Heart right ventricle (tissue), 16 donors: Measurements from ENCODE around the gene COL7A1. TPM values are rescaled to one million over a fixed set of nuclear protein-coding genes. Genes with fewer than 3 reads are reported as not detected.

Experiments
- ATAC-seq, 8 donors: fragments of 200-7000 bp; cut with Tn5 transposase; one replicate each; pipeline ENCODE4 v1.9.1; 2020; ENCODE audit warnings: mild to moderate bottlenecking in 8 of 8, moderate library complexity in 8 of 8, moderate number of reproducible peaks in 1 of 8
- DNase-seq, 2 donors: peaks; one replicate each; pipeline ENCODE4 v3.0.0-alpha.2; 2020
- H3K27ac ChIP-seq, 10 donors: fragments of 200-600 bp; sonication (generic) in 2 of 10; one replicate each; pipeline versions ENCODE4 v1.5.0 to v1.8.0; 2020 to 2022; ENCODE audit warnings: mild to moderate bottlenecking in 3 of 10
- H3K27me3 ChIP-seq, 7 donors: fragments of 200-600 bp; one replicate each; pipeline ENCODE4 v1.8.0; 2021 to 2022; ENCODE audit warnings: mild to moderate bottlenecking in 2 of 7
- H3K36me3 ChIP-seq, 9 donors: fragments of 200-600 bp; sonication (generic) in 1 of 9; one replicate each; pipeline versions ENCODE4 v1.5.0 to v1.8.0; 2020 to 2022; ENCODE audit warnings: mild to moderate bottlenecking in 2 of 9
- H3K4me1 ChIP-seq, 9 donors: fragments of 200-600 bp; sonication (generic) in 1 of 9; one replicate each; pipeline versions ENCODE4 v1.5.0 to v1.8.0; 2020 to 2022; ENCODE audit warnings: mild to moderate bottlenecking in 4 of 9
- H3K4me3 ChIP-seq, 10 donors: fragments of 200-600 bp; sonication (generic) in 2 of 10; one replicate each; pipeline versions ENCODE4 v1.5.0 to v1.8.0; 2020 to 2022; ENCODE audit warnings: mild to moderate bottlenecking in 7 of 10, moderate library complexity in 2 of 10
- H3K9me3 ChIP-seq, 11 donors: fragments of 200-600 bp in 10 of 11; sonication (generic) in 2 of 11; one replicate each; pipeline versions ENCODE4 v1.5.0 to v1.8.0; 2013 to 2022; ENCODE audit warnings: mild to moderate bottlenecking in 2 of 11, control low read depth in 1 of 11, moderate library complexity in 1 of 11
- WGBS, 2 donors: extraction: QIAGEN DNeasy Blood & Tissue Kit; methylation state at CpG; one replicate each; pipeline ENCODE4 v1.1.7; 2013; ENCODE audit warnings: inconsistent platforms in 1 of 2; 5-methylcytosine and 5-hydroxymethylcytosine counted together
- intact Hi-C, 10 donors: fragments of 100-400 bp; cut with DNase I; formaldehyde crosslinking; loops; one replicate each; pipeline versions ENCODE4 v1.11.1 to v1.14.2; 2022
- polyA plus RNA-seq, 2 donors: library from polyadenylated mRNA; stranded (reverse); fragments of 200-250 nt; gene quantifications; one replicate each; pipeline ENCODE4 v1.2.3, GENCODE V29; 2013
- total RNA-seq, 10 donors: library from RNA; stranded (reverse); fragmentation: NEBNext Ultra II Directional in 3 of 10; extraction: Animal tissue kit (Norgen Biotek cat#: 25700) in 3 of 10; gene quantifications; one replicate each; pipeline versions ENCODE4 v1.2.1 to v1.2.4, GENCODE V29; 2021 to 2023
- TF ChIP-seq, protein P1 (sequence below), 9 donors: fragments of 200-600 bp; sonication (generic) in 2 of 9; IDR thresholded peaks; one replicate each; pipeline versions ENCODE4 v1.5.0 to v1.8.0; 2021 to 2022; ENCODE audit warnings: antibody characterized with exemption in 9 of 9, mild to moderate bottlenecking in 5 of 9, moderate library complexity in 1 of 9
- donor health status: Arrhythmogenic right ventricular cardiomyopathy.
- donor health status: ischemic (EF 13 %, LVEDD 7.1; RV severe dilation, severe dysfunction).
- donor health status: healthy with polysubstance abuse.
- donor health status: DM: no; HTN: yes; CAD: no.
- donor health status: DM: no; HTN: no; CAD: no.
- donor health status: ischemic (EF 25% LVEDD 6.9; RV normal size, moderate dysfunction).
- donor health status: ischemic (EF 25% LVEDD 5.7; RV mildly dilated, moderate dysfunction).
- donor health status: healthy.
- donor health status: DM: yes; HTN: yes; CAD: no.
- donor health status: Ischemic cardiomyopathy.
- donor health status: ischemic (EF 35%, LVEDD 5.7; RV mildly dilated, moderate dysfunction).
- donor health status: nonischemic (EF 11% LVEDD 7.7; RV severe dilation, severe dysfunction).
- donor health status: DM: yes; HTN: yes; CAD: no.
- donor health status: PGD.
- donor health status: ischemic (EF 29% LVEDD 5.4; RV normal size, mild dysfunction).
- donor health status: nonischemic (EF 23%, LVEDD 6.1; RV moderate dilation, normal function).

Gene COL7A1
- total and polyA plus RNA-seq, 12 donors: 6.1 to 63.5 (median 12.6) TPM

DNA sequence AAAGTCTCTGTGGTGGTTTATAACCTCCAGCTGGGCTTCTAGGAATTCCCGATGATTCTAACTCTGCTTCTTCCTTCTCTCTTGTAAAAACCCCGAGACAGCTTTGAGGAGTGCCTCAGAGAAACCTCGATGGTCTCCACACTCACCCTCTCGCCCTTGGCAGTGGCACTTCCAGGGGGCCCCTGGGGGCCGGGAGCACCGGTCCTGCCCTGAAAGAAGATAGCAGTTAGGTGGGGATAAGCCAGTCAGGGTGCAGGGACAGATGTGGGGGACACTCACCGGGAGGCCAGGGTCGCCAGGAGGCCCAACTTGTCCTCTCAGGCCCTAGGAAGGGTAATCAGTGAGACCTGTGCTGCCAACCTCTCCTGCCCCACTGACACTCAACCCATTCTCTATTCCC lies 9.7 kb downstream of the COL7A1 start:
- whole genome bisulfite sequencing, 2 donors: 81 to 90% methylated on average over 8 of the region's 8 CpGs
- Histone ChIP-seq H3K27ac (no peak overlapping the region), H3K4me3 (no peak overlapping the region), H3K36me3 (peaks cover 0 to 34% (median 0%) of the 10 kb centered on the region in 9 donors), H3K9me3 (no peaks in the 10 kb centered on the region), H3K27me3 (no peaks in the 10 kb centered on the region), H3K4me1 (no peaks in the 10 kb centered on the region)
- intact Hi-C loops: no loop called here
- DNase-seq (no peak), ATAC-seq (no peak)
- TF ChIP-seq, protein P1, sequence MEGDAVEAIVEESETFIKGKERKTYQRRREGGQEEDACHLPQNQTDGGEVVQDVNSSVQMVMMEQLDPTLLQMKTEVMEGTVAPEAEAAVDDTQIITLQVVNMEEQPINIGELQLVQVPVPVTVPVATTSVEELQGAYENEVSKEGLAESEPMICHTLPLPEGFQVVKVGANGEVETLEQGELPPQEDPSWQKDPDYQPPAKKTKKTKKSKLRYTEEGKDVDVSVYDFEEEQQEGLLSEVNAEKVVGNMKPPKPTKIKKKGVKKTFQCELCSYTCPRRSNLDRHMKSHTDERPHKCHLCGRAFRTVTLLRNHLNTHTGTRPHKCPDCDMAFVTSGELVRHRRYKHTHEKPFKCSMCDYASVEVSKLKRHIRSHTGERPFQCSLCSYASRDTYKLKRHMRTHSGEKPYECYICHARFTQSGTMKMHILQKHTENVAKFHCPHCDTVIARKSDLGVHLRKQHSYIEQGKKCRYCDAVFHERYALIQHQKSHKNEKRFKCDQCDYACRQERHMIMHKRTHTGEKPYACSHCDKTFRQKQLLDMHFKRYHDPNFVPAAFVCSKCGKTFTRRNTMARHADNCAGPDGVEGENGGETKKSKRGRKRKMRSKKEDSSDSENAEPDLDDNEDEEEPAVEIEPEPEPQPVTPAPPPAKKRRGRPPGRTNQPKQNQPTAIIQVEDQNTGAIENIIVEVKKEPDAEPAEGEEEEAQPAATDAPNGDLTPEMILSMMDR (IDR thresholded peaks at IDR 0.05): no peak

DNA sequence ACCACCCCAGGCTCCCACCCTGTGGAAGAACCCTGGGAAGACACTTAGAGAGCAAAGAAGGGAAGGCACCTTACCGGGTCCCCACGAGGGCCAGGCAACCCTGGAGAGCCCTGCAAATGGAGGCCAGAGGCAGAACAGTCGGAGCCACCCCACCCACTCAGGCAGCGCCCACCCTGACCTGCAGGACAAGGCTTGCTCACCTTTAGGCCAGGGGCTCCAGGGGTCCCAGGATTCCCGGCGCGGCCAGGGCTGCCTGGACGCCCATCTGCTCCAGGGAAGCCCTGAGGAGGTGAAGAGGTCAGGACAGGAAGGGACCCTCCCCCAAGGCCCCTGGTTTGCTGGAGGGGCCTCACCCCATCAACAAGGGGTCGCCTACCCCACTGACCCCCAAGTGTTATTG lies 10.3 kb downstream of the COL7A1 start:
- Histone ChIP-seq H3K27ac (no peak overlapping the region), H3K4me3 (no peak overlapping the region), H3K9me3 (no peaks in the 10 kb centered on the region), H3K4me1 (no peaks in the 10 kb centered on the region), H3K36me3 (peaks cover 0 to 34% (median 0%) of the 10 kb centered on the region in 9 donors), H3K27me3 (no peaks in the 10 kb centered on the region)
- TF ChIP-seq, protein P1 (IDR thresholded peaks at IDR 0.05): no peak
- intact Hi-C loops: no loop called here
- WGBS, 2 donors: 88 to 91% methylated on average over 9 of the region's 9 CpGs
- no peak for ATAC-seq
- DNase-seq: no peak

DNA sequence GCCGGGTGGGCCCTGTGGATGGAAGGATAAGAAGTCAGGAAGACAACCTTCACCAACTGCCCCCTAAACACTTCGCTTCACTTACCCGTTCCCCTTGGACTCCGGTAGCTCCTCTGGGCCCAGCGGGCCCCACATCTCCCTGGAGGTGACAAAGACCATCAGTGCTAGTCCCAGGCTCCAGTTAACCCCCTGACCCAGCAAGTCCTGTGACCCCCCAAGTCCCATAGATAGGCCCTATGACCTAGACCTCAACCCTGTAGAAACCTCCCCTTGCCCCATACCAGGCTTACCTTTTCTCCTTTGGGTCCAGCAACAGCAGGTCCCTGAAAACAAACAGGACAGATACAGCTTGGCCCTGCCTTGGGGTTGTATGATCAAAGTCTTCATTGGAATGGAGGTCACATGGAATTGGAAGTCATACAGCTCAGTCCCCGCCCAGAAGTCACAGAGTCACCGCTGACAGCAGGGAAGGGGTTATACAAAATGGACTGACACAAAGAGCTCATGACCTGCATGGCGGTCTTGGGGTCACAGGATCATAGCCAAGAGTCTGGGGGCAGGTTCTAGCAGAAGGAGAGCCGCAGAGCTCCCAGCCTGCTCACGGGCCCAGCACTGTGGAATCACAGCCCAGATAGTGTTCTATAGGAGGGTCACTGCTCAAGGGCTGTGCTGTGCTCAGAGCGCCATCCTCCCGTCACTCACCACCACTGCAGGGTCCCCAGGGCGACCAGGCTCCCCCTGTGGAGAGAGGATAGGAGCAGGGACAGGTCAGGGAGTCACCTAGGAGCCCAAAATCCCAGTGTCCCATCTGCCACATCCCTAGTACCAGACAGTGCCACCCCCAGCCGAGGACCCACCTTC lies 13.3 kb downstream of the COL7A1 start:
- Histone ChIP-seq H3K27ac (no peak overlapping the region), H3K36me3 (peaks cover 0 to 43% (median 0%) of the 10 kb centered on the region in 9 donors), H3K4me3 (no peak overlapping the region), H3K4me1 (no peaks in the 10 kb centered on the region), H3K27me3 (no peaks in the 10 kb centered on the region), H3K9me3 (no peaks in the 10 kb centered on the region)
- ATAC-seq: no peak
- TF ChIP-seq, protein P1 (IDR thresholded peaks at IDR 0.05): no peak
- WGBS, 2 donors: 91 to 93% methylated on average over 14 of the region's 14 CpGs
- no peak for DNase-seq
- intact Hi-C loops: no loop called here

DNA sequence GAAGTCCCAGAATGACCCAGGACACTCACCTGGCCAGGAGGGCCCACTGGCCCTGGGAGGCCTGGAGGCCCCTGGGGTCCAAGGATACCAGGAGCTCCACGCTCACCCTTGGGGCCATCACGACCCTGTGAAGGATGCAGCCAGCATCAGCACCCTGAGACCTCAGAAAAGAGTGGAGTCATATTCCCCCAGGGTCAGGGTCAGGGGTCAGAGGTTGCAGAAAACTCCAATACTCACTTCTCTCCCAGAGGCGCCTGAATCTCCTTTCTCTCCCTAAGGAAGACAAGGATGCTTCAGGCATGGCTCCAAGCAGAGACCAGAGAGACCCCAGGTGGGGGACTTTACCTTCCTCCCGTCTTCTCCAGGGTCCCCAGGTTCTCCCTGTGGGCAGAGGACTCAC lies 18.5 kb downstream of the COL7A1 start:
- H3K4me3 ChIP-seq: no peak overlapping the region
- H3K36me3 ChIP-seq: peaks cover 0 to 23% (median 0%) of the 10 kb centered on the region in 9 donors
- WGBS, 2 donors: 83 to 90% methylated on average over 4 of the region's 4 CpGs
- H3K4me1 ChIP-seq: no peaks in the 10 kb centered on the region
- H3K9me3 ChIP-seq: no peaks in the 10 kb centered on the region
- DNase-seq (no peak), ATAC-seq (no peak)
- intact Hi-C loops: no loop called here
- no peak overlapping the region for H3K27ac ChIP-seq
- TF ChIP-seq, protein P1 (IDR thresholded peaks at IDR 0.05): no peak
- H3K27me3 ChIP-seq: no peaks in the 10 kb centered on the region
